ENCODE results near the gene VAMP8. TPM values are rescaled to one million over a fixed set of nuclear protein-coding genes. Genes with fewer than 3 reads are reported as not detected.

The VAMP8 gene
- total and polyA plus RNA-seq, 10 of the 15 experiments (the other 5 are each of a cell fraction or from before 2014, with no cell fraction given): 93.6 to 744 (median 217) TPM

DNA sequence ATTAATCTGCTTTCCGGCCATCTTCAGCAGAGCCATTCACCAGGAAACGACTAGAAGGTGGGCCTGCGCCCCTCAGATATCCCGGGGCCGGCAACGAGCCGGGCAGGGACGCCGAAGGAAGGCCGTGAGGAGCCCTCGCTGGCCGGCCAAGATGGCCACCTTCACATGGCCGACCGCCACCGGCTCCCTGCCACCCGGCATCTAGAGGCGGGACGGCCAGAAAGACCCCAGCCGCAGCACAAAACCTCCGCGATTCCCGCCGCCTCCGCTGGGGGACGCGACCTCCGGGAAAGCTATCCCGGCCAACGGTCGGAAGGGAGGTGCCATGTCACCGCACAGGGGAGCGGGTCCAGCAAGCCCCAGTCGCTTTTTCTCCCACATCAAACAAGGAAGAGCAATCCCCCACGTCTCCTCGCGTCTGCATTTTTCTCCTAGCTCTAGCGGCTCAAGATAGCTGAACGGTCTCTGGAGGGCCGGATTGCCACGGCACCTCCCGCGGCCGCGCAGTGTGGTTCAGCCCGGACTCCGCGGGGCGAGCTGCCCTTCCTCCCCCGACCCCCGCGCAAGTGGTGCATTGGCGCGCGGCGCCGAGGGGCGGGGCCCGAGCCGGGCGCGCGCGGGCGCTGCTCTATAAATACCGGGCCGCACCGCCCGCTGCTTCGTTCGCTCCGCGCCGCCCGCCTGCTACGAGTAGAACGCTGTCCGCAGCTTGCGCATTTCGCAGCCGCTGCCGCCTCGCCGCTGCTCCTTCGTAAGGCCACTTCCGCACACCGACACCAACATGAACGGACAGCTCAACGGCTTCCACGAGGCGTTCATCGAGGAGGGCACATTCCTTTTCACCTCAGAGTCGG lies 38.7 kb upstream of the VAMP8 start, which contains the start of gene MAT2A (continued):
- TF ChIP-seq SPI1 (IDR thresholded peaks at IDR 0.05; ENCODE audit: borderline replicate concordance, insufficient read depth, low read depth, low read length) (no peak; the same call in 1 of the 2 replicates), GABPA (IDR thresholded peaks at IDR 0.05; ENCODE audit: low read depth) (no peak), BACH1 (IDR thresholded peaks at IDR 0.05; ENCODE audit: borderline replicate concordance) (peak; percentile 96), ELK1 (IDR thresholded peaks at IDR 0.05; ENCODE audit: low read depth, low read length) (peak; percentile 58), TCF7 (IDR thresholded peaks at IDR 0.05; ENCODE audit: borderline replicate concordance) (no peak), NR2C2 (IDR thresholded peaks at IDR 0.05; ENCODE audit: borderline replicate concordance, control insufficient read depth, insufficient read length, low read depth) (no peak), ZBTB33 (IDR thresholded peaks at IDR 0.05) (no peak), POLR2AphosphoS2 (IDR thresholded peaks at IDR 0.05; ENCODE audit: low read depth, low read length) (peak; percentile 99), BCL11A (IDR thresholded peaks at IDR 0.05; ENCODE audit: low read depth, low read length) (no peak), MTA2 (IDR thresholded peaks at IDR 0.05; ENCODE audit: low read depth) (peak; percentile 68), NRF1 (conservative IDR thresholded peaks at IDR 0.05; ENCODE audit: low read depth, low read length) (peak; percentile 31; the same call in 1 of the 2 replicates), SRF (IDR thresholded peaks at IDR 0.05; ENCODE audit: low read depth in 2 of 2, low read length in 2 of 2) (0 out of 4 replicates have a peak, but pooled peaks of 1 of the 2 experiments have one; percentile 14), ATF2 (IDR thresholded peaks at IDR 0.05; ENCODE audit: low read length) (no peak), SMARCA5 (IDR thresholded peaks at IDR 0.05) (peak; percentile 65), IRF4 (IDR thresholded peaks at IDR 0.05; ENCODE audit: low read depth, low read length) (0 out of 2 replicates have a peak, but pooled peaks have one; percentile 30), MTA3 (IDR thresholded peaks at IDR 0.05; ENCODE audit: borderline replicate concordance, low read length) (no peak; the same call in 1 of the 2 replicates), CBX5 (IDR thresholded peaks at IDR 0.05; ENCODE audit: low read depth) (peak; percentile 27; the same call in 1 of the 2 replicates), SMC3 (IDR thresholded peaks at IDR 0.05; ENCODE audit: borderline replicate concordance, low read length) (peak; percentile 12; the same call in 1 of the 2 replicates), NR2C1 (IDR thresholded peaks at IDR 0.05) (peak; percentile 26; the same call in 1 of the 2 replicates), ASH2L (IDR thresholded peaks at IDR 0.05; ENCODE audit: borderline replicate concordance, low read depth) (no peak), HDAC2 (IDR thresholded peaks at IDR 0.05) (no peak), POU2F2 (IDR thresholded peaks at IDR 0.05; ENCODE audit: borderline replicate concordance, low read depth, low read length) (peak; percentile 99)
- TF ChIP-seq, protein P1, sequence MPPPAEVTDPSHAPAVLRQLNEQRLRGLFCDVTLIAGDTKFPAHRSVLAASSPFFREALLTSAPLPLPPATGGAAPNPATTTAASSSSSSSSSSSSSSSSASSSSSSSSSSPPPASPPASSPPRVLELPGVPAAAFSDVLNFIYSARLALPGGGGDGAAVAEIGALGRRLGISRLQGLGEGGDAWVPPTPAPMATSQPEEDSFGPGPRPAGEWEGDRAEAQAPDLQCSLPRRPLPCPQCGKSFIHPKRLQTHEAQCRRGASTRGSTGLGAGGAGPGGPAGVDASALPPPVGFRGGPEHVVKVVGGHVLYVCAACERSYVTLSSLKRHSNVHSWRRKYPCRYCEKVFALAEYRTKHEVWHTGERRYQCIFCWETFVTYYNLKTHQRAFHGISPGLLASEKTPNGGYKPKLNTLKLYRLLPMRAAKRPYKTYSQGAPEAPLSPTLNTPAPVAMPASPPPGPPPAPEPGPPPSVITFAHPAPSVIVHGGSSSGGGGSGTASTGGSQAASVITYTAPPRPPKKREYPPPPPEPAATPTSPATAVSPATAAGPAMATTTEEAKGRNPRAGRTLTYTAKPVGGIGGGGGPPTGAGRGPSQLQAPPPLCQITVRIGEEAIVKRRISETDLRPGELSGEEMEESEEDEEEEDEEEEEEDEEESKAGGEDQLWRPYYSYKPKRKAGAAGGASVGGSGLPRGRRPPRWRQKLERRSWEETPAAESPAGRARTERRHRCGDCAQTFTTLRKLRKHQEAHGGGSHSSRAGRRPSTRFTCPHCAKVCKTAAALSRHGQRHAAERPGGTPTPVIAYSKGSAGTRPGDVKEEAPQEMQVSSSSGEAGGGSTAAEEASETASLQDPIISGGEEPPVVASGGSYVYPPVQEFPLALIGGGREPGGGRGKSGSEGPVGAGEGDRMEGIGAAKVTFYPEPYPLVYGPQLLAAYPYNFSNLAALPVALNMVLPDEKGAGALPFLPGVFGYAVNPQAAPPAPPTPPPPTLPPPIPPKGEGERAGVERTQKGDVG (CRISPR knock-in tag; IDR thresholded peaks at IDR 0.05): no peak

Measured in GM12878 (cell line).